ENCODE measurements around the gene NPTN.

DNA sequence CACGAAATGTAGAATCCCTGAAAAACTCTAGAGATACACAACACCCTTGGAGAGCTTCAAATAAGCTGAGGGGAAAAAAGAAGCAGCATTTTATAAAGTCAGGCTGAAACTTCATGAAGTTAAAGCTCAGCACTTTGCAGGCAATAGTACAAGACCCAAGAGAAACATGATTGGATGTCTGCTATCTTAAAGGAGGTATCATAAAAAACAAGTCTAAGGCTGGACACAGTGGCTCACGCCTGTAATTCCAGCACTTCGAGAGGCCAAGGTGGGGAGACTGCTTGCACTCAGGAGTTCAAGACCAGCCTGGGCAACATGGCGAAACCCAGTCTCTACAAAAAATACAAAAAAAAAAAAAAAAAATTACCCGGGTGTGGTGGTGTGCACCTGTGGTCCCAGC lies 42.9 kb downstream of the NPTN start:
- TF ChIP-seq POLR2A (IDR thresholded peaks at IDR 0.05), result no peak
- TF ChIP-seq, protein P1, sequence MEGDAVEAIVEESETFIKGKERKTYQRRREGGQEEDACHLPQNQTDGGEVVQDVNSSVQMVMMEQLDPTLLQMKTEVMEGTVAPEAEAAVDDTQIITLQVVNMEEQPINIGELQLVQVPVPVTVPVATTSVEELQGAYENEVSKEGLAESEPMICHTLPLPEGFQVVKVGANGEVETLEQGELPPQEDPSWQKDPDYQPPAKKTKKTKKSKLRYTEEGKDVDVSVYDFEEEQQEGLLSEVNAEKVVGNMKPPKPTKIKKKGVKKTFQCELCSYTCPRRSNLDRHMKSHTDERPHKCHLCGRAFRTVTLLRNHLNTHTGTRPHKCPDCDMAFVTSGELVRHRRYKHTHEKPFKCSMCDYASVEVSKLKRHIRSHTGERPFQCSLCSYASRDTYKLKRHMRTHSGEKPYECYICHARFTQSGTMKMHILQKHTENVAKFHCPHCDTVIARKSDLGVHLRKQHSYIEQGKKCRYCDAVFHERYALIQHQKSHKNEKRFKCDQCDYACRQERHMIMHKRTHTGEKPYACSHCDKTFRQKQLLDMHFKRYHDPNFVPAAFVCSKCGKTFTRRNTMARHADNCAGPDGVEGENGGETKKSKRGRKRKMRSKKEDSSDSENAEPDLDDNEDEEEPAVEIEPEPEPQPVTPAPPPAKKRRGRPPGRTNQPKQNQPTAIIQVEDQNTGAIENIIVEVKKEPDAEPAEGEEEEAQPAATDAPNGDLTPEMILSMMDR (IDR thresholded peaks at IDR 0.05), result no peak
